ENCODE measurements around the gene SLC7A7.
"Not testable (repeated sequence)": the region's sequence is repeated elsewhere in the genome, so short reads cannot be mapped to it uniquely, and the experiment has no call there.

SLC7A7 gene

DNA sequence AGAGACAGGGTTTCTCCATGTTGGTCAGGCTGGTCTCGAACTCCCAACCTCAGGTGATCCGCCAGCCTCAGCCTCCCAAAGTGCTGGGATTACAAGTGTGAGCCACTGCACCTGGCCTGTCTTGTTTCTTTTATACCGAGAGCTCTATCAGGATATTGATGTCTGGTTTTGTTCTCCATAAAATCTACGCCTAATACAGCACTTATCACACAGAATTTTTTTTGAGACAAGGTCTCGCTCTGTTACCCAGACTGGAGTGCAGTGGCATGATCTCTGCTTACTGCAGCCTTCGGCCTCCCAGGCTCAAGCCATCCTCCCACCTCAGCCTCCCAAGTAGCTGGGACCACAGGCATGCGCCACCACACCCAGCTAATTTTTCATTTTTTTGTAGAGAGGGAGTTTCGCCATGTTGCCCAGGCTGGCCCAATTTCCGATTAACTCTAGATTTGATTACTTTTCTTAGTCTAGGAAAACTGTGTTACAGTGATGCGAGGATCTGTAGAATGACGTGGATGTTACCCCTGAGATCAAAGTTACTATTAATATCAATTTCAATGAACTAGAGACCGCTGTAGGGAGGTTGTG lies 13.9 kb upstream of the SLC7A7 start:
- Histone ChIP-seq H3K36me3 (ENCODE audit: control insufficient read depth, low read depth, low read length) (peaks cover 15% of the 10 kb centered on the region), H3K9ac (ENCODE audit: low read length) (peak overlapping the region; percentile 95), H3K4me3 (ENCODE audit: low read length) (peak overlapping the region; percentile 97), H3K27ac (ENCODE audit: low read length) (peak overlapping the region; percentile 90), H3K4me1 (ENCODE audit: control insufficient read depth, low read depth, low read length) (peaks cover 10% of the 10 kb centered on the region)
- not testable (repeated sequence) for H3K27me3 ChIP-seq (ENCODE audit: control insufficient read depth, insufficient read depth, low read length); H3K9me3 ChIP-seq (ENCODE audit: control insufficient read depth, low read depth, low read length)

DNA sequence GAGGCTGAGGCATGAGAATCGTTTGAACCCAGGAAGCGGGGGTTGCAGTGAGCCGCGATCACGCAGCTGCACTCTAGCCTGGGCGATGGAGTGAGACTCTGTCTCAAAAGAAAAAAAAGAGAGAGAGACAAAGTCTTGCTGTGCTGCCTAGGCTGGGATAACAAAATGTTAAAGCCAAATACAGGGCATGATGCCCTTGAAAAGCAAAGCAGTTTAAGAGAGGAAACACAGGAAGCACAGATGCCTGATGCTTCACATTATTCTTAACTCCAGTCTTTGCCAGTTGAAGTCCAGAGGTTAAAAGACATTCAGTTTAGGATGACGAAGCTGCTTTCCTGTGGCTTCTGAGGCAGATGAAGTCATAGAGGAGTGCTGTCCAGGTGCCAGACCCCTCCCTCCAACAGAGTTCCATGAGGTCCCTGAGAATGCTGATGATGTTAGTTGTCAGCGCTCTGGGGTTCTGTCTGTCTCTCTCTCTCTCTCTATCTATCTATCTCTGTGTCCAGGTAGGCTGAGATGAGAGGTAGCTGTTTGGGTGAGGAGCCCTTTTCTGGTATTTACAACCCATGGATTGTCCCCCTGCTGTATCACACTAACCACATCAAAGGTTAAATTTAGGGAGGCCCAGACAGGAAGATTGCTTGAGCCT lies 9.6 kb upstream of the SLC7A7 start:
- Histone ChIP-seq H3K27me3 (ENCODE audit: control insufficient read depth, insufficient read depth, low read length) (peaks cover 7% of the 10 kb centered on the region), H3K4me1 (ENCODE audit: control insufficient read depth, low read depth, low read length) (peaks cover 22% of the 10 kb centered on the region), H3K36me3 (ENCODE audit: control insufficient read depth, low read depth, low read length) (no peaks in the 10 kb centered on the region), H3K27ac (ENCODE audit: low read length) (no peak overlapping the region), H3K9ac (ENCODE audit: low read length) (no peak overlapping the region), H3K4me3 (ENCODE audit: low read length) (no peak overlapping the region), H3K9me3 (ENCODE audit: control insufficient read depth, low read depth, low read length) (no peaks in the 10 kb centered on the region)

DNA sequence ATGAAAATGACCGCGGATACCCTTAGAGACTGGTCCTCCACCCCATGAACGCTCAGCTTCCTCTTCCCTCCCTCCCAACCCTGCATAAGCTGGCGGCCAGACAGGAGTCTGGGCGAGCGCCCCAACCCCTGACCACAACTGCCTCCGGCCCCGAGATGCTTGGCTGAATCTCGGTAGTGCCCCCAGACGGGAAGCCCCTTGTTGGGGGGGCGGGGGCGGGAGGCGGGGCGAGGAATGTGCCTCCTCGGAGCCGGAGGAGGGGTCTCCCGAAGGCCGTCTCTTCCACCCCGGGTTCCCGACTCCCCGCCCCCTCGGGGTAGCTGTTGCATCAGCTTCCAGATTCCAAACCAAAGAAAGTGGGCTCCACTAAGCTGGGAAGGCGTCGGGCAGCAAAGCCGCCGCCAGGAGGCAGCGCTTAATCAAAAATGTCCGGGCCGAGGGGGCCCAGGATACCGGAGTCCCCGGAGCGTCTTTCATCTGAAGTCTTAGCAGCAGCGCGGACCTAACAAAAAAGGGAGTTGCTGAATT lies 7.4 kb upstream of the SLC7A7 start:
- Histone ChIP-seq H3K9ac (ENCODE audit: low read length) (peak overlapping the region; percentile 97), H3K4me3 (ENCODE audit: low read length) (peak overlapping the region; percentile 70), H3K4me1 (ENCODE audit: control insufficient read depth, low read depth, low read length) (peaks cover 27% of the 10 kb centered on the region), H3K27me3 (ENCODE audit: control insufficient read depth, insufficient read depth, low read length) (peaks cover 7% of the 10 kb centered on the region), H3K27ac (ENCODE audit: low read length) (peak overlapping the region; percentile 76), H3K9me3 (ENCODE audit: control insufficient read depth, low read depth, low read length) (no peaks in the 10 kb centered on the region), H3K36me3 (ENCODE audit: control insufficient read depth, low read depth, low read length) (no peaks in the 10 kb centered on the region)

DNA sequence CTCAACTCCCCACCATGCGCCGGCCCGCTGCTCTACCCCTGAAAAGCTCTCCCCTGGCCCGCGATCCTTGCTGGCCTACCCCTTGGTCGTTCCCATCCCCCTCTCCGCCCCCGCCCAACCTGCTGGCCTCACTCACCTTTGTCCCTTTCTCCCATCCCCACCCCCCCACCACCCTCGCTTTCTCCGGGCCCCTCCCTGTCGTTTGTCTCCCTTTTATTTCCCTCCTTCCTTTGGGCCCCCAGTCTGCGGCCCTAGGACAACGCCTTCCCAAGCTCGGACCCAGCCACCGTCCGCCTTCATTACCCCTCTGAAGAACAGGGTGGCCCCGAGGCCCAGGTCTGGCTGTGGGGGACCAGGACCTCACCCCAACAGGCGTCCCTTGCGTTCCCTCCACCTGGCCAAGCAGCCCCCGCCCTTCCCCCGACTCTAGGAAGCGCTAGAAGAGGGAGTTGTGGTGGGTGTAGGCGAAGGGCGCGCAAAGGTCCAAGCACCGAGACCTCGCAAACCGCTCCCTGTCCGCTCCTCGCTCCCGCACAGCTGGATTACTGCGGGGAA lies 6.9 kb upstream of the SLC7A7 start:
- no peaks in the 10 kb centered on the region for H3K9me3 ChIP-seq (ENCODE audit: control insufficient read depth, low read depth, low read length)
- H3K27me3 ChIP-seq (ENCODE audit: control insufficient read depth, insufficient read depth, low read length): peaks cover 7% of the 10 kb centered on the region
- H3K4me1 ChIP-seq (ENCODE audit: control insufficient read depth, low read depth, low read length): peaks cover 27% of the 10 kb centered on the region
- H3K36me3 ChIP-seq (ENCODE audit: control insufficient read depth, low read depth, low read length): no peaks in the 10 kb centered on the region
- peak overlapping the region; percentile 70 for H3K4me3 ChIP-seq (ENCODE audit: low read length)
- peak overlapping the region; percentile 76 for H3K27ac ChIP-seq (ENCODE audit: low read length)
- H3K9ac ChIP-seq (ENCODE audit: low read length): peak overlapping the region; percentile 97

DNA sequence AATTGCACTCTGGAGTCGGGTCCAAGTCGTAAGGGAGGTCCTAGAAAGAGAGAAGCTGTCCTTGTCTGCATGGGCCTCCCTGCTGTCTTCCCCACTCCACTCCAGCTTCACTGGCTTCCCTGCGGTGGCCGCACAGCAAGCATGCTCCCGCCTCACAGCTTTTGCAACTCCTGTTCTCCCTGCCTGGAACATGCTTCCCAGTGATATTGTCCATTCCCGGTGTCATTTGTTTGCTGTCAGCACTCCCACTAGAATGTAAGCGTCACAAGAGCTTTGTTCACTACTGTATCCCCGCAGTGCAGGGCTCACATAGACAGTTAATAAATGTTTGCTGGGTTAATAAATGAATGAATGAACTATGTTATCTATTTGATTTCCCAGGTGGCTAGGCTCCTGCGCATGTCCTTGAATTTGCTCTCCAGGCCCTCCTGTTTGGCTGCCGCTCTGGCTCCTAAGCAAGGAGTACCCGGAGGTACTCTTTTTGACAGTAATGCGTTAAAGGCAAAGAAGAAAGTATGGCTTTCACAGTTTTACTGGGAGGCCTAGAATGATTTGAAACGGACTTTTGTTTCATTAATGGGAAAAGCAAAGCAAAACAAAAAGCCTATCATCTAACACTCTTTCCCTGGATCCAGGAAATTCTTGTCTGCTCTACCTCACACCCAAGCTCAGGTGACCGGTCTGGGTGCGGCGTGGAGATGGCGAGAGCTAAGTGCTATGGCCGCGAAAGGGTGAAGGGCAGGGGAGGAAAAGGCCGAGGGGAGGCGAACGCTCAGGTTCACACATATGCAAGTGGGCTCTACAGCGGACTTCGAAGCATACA lies 6.2 kb upstream of the SLC7A7 start:
- Histone ChIP-seq H3K27ac (ENCODE audit: low read length) (no peak overlapping the region), H3K4me3 (ENCODE audit: low read length) (peak overlapping the region; percentile 70), H3K9me3 (ENCODE audit: control insufficient read depth, low read depth, low read length) (no peaks in the 10 kb centered on the region), H3K4me1 (ENCODE audit: control insufficient read depth, low read depth, low read length) (peaks cover 27% of the 10 kb centered on the region), H3K27me3 (ENCODE audit: control insufficient read depth, insufficient read depth, low read length) (peaks cover 7% of the 10 kb centered on the region), H3K9ac (ENCODE audit: low read length) (peak overlapping the region; percentile 97), H3K36me3 (ENCODE audit: control insufficient read depth, low read depth, low read length) (no peaks in the 10 kb centered on the region)

DNA sequence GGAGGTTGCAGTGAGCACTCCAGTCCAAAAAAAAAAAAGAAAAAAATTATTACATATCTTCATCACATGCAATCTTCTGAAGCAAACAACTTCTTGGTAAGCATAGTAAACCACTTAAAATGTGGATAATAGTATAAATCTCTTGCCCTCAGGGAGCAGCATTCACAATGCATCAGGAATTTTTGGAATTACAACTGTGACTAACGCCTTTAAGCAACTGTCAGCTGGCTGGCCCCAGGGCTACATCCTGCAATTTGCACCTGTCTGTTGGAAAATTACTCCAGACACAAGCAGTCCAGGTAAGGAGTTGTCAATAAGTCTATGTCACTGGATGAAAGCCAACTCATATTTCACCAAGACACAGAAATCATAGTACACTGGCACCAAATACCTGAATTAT lies 5.5 kb upstream of the SLC7A7 start:
- H3K27ac ChIP-seq (ENCODE audit: low read length): no peak overlapping the region
- H3K4me1 ChIP-seq (ENCODE audit: control insufficient read depth, low read depth, low read length): peaks cover 28% of the 10 kb centered on the region
- no peak overlapping the region for H3K9ac ChIP-seq (ENCODE audit: low read length)

DNA sequence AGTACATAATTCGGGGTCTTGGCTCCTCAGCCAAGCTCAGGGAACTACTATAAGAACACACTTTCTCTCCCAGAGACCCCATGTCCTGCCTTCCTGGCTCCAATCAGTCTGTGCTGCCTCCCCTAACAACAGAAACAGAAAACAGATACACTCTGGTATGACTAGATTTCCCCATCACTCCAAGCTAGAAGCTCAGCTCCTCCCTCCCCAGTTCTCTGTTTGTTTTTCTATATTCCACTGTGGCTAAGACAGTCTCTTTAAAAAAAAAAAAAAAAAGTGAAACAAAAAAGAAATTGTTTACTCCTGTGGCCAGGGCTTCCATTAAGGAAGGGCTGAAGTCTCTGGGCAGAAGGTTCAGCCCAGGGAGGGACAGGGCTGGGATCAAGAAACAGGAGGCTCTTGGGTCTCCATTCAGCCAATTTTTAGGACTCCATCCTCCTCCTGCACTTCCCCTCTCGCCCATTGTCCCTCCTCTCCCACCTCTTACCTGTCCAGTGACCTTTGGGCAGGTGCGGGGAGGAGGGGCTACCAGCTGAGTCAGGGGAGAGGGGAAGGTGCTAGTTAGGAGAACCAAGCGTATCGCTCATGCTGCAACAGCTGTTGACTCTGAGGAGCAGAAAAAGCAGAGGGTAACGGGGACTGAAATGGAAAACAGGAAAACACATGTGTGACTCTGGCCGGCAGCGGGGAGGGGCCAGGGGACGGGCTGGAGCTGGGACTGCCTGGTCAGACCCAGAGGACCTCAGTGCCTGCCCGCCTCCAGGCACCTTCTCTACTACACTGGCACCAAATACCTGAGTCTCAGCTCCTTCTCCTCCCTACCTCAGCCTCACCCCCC lies 4.1 kb upstream of the SLC7A7 start:
- no peak overlapping the region for H3K27ac ChIP-seq (ENCODE audit: low read length)
- H3K4me3 ChIP-seq (ENCODE audit: low read length): peak overlapping the region; percentile 26
- no peaks in the 10 kb centered on the region for H3K36me3 ChIP-seq (ENCODE audit: control insufficient read depth, low read depth, low read length)
- H3K9ac ChIP-seq (ENCODE audit: low read length): no peak overlapping the region
- H3K4me1 ChIP-seq (ENCODE audit: control insufficient read depth, low read depth, low read length): peaks cover 37% of the 10 kb centered on the region
- H3K27me3 ChIP-seq (ENCODE audit: control insufficient read depth, insufficient read depth, low read length): peaks cover 7% of the 10 kb centered on the region
- no peaks in the 10 kb centered on the region for H3K9me3 ChIP-seq (ENCODE audit: control insufficient read depth, low read depth, low read length)

More for the DNA sequence above, 5.5 kb upstream of the SLC7A7 start:
- Histone ChIP-seq H3K9me3 (ENCODE audit: control insufficient read depth, low read depth, low read length) (no peaks in the 10 kb centered on the region), H3K4me3 (ENCODE audit: low read length) (no peak overlapping the region), H3K36me3 (ENCODE audit: control insufficient read depth, low read depth, low read length) (no peaks in the 10 kb centered on the region), H3K27me3 (ENCODE audit: control insufficient read depth, insufficient read depth, low read length) (peaks cover 7% of the 10 kb centered on the region)

DNA sequence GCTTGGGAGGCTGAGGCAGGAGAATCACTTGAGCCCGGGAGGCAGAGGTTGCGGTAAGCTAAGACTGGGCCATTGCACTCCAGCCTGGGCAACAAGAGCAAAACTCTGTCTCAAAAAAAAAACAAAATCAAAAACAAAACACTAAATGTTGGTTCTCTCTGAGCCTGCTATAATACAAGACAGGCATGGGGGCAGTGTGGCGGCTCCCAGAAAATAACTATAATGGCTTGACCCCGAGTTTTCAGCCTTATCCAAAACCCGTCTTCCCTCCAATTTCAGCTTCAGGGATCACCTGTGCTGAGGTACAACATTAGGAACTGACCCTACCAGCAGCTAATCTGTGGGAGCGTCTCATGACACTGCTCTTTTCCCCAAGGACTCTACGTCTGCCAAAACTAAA lies 862 bp downstream of the SLC7A7 start:
- Histone ChIP-seq H3K9ac (ENCODE audit: low read length) (no peak overlapping the region), H3K36me3 (ENCODE audit: control insufficient read depth, low read depth, low read length) (no peaks in the 10 kb centered on the region), H3K27ac (ENCODE audit: low read length) (no peak overlapping the region), H3K4me1 (ENCODE audit: control insufficient read depth, low read depth, low read length) (peaks cover 15% of the 10 kb centered on the region), H3K9me3 (ENCODE audit: control insufficient read depth, low read depth, low read length) (no peaks in the 10 kb centered on the region), H3K27me3 (ENCODE audit: control insufficient read depth, insufficient read depth, low read length) (no peaks in the 10 kb centered on the region), H3K4me3 (ENCODE audit: low read length) (no peak overlapping the region)

DNA sequence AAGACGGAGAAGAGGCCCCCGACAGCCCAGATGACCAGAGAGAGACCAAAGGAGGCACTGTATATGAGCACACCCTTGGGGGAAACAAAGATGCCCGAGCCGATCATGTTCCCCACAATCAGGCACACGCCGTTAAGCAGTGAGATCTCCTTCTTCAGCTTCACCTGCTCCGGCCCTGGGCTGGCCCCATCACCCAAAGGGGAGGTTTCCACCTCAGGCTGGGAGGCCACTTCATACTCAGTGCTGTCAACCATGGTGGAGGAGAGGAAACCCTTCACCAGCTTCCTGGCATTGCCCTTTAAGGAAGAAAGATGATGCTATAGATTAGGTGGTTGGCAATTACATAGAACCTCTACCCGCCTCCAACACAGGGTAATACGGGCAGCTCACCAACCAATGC lies 2.1 kb downstream of the SLC7A7 start:
- Histone ChIP-seq H3K9ac (ENCODE audit: low read length) (no peak overlapping the region), H3K27ac (ENCODE audit: low read length) (no peak overlapping the region), H3K9me3 (ENCODE audit: control insufficient read depth, low read depth, low read length) (no peaks in the 10 kb centered on the region), H3K4me1 (ENCODE audit: control insufficient read depth, low read depth, low read length) (peaks cover 10% of the 10 kb centered on the region), H3K27me3 (ENCODE audit: control insufficient read depth, insufficient read depth, low read length) (no peaks in the 10 kb centered on the region), H3K4me3 (ENCODE audit: low read length) (no peak overlapping the region), H3K36me3 (ENCODE audit: control insufficient read depth, low read depth, low read length) (no peaks in the 10 kb centered on the region)

DNA sequence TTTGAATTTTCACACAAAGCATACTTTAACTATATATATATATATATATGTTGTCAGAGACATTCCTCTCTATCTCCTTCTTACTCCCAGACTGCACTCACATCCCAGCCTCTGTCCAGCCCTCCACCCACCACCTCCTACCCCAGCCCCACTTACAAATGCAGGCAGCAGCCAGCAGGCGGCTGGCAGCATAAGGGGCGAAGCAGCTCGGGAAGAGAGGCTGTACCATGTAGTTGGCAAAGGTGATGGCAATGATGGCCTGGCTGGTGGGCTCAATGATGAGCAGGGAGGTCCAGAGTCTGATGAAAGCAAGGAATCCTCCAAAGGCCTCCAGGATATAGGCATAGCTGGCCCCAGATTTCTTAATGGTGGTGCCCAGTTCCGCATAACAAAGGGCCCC lies 2.5 kb downstream of the SLC7A7 start:
- Histone ChIP-seq H3K4me1 (ENCODE audit: control insufficient read depth, low read depth, low read length) (peaks cover 10% of the 10 kb centered on the region), H3K9ac (ENCODE audit: low read length) (no peak overlapping the region), H3K36me3 (ENCODE audit: control insufficient read depth, low read depth, low read length) (no peaks in the 10 kb centered on the region), H3K9me3 (ENCODE audit: control insufficient read depth, low read depth, low read length) (no peaks in the 10 kb centered on the region), H3K27me3 (ENCODE audit: control insufficient read depth, insufficient read depth, low read length) (no peaks in the 10 kb centered on the region), H3K27ac (ENCODE audit: low read length) (no peak overlapping the region), H3K4me3 (ENCODE audit: low read length) (no peak overlapping the region)

DNA sequence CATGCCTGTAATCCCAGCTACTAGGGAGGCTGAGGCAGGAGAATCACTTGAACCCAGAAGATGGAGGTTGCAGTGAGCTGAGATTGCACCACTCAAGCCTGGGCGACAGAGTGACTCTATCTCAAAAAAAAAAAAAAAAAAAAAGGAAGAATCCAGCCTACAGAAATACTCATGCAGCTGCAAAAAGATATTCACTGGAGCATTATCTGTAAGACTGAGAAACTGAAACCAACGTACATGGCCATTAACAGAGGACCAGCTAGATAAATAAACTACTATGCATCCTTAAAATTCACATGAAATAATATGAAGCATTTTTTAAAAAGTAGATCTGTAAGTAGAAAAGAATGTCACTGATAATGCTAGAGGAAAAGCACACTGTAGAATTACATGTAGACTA lies 3.5 kb downstream of the SLC7A7 start:
- no peak overlapping the region for H3K27ac ChIP-seq (ENCODE audit: low read length)
- H3K9ac ChIP-seq (ENCODE audit: low read length): no peak overlapping the region
- H3K4me1 ChIP-seq (ENCODE audit: control insufficient read depth, low read depth, low read length): peaks cover 10% of the 10 kb centered on the region
- H3K9me3 ChIP-seq (ENCODE audit: control insufficient read depth, low read depth, low read length): no peaks in the 10 kb centered on the region
- H3K4me3 ChIP-seq (ENCODE audit: low read length): no peak overlapping the region
- no peaks in the 10 kb centered on the region for H3K36me3 ChIP-seq (ENCODE audit: control insufficient read depth, low read depth, low read length)
- H3K27me3 ChIP-seq (ENCODE audit: control insufficient read depth, insufficient read depth, low read length): no peaks in the 10 kb centered on the region
